ENCODE data around the gene SLC6A19.

DNA sequence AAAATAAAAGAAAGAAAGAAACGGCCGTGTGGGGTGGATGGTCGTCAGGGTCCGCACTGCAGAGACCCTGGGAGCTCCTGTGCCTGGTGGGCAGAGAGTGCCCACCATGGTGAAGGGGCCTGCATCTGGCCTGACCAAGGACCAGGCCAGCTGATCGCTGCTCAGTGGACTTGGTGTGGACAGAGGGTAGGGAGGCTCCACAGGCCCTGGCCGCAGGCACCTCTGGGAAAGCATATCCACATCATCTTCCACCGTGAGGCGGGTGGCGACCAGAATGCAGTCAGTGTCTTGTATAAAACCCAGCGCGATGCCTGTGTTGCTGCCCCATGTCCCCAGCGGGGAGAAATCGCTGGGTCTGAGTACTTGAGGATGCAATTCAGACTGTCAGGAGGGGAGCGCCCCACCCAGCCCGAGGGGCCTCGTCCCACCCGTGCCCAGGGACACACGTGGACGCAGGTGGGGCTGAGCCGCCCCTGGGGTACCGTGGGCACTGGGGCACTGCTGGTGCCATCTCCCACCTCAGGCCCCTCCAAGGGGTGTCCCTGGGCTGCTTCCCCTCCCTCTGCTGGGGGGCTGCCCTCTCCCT, 27.8 kb upstream of the SLC6A19 start:
- TF ChIP-seq, protein P1, sequence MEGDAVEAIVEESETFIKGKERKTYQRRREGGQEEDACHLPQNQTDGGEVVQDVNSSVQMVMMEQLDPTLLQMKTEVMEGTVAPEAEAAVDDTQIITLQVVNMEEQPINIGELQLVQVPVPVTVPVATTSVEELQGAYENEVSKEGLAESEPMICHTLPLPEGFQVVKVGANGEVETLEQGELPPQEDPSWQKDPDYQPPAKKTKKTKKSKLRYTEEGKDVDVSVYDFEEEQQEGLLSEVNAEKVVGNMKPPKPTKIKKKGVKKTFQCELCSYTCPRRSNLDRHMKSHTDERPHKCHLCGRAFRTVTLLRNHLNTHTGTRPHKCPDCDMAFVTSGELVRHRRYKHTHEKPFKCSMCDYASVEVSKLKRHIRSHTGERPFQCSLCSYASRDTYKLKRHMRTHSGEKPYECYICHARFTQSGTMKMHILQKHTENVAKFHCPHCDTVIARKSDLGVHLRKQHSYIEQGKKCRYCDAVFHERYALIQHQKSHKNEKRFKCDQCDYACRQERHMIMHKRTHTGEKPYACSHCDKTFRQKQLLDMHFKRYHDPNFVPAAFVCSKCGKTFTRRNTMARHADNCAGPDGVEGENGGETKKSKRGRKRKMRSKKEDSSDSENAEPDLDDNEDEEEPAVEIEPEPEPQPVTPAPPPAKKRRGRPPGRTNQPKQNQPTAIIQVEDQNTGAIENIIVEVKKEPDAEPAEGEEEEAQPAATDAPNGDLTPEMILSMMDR (IDR thresholded peaks at IDR 0.05 in 8 of 11, conservative IDR thresholded peaks at IDR 0.05 in 3 of 11), result no peak
- no peak for TF ChIP-seq POLR2AphosphoS5 (IDR thresholded peaks at IDR 0.05)
